GM19351 (cell line): ENCODE results near the gene KCNMA1.

Experiments used
- ATAC-seq: cut with Tn5 transposase; IDR thresholded peaks from one replicate; pipeline ENCODE4 v1.9.1; 2021; ENCODE audit warnings: mild to moderate bottlenecking, moderate library complexity; ENCODE audit not compliant: unreplicated experiment

The KCNMA1 gene

GRCh38 chr10:76944640-76945039, 693.0 kb downstream of the KCNMA1 start:
- no peak for ATAC-seq

- ATAC-seq, result no peak
Measured at GRCh38 chr10:76942628-76943416, 694.8 kb downstream of the KCNMA1 start.

GRCh38 chr10:76939933-76940468, 697.6 kb downstream of the KCNMA1 start:
- ATAC-seq, result no peak

- ATAC-seq, result no peak
Measured at GRCh38 chr10:76937181-76937600, 700.4 kb downstream of the KCNMA1 start.

GRCh38 chr10:76935941-76936613, 701.5 kb downstream of the KCNMA1 start:
- ATAC-seq, result no peak

GRCh38 chr10:76928565-76928964, 709.0 kb downstream of the KCNMA1 start:
- ATAC-seq, result no peak

- no peak for ATAC-seq
Measured at GRCh38 chr10:76925636-76926405, 711.8 kb downstream of the KCNMA1 start.

- ATAC-seq, result no peak
Measured at GRCh38 chr10:76922666-76923065, 714.9 kb downstream of the KCNMA1 start.

GRCh38 chr10:76921383-76922010, 716.1 kb downstream of the KCNMA1 start:
- ATAC-seq, result no peak

- no peak for ATAC-seq
Measured at GRCh38 chr10:76920581-76920980, 717.0 kb downstream of the KCNMA1 start.

- no peak for ATAC-seq
Measured at GRCh38 chr10:76918106-76918505, 719.5 kb downstream of the KCNMA1 start.

GRCh38 chr10:76917071-76917470, 720.5 kb downstream of the KCNMA1 start:
- ATAC-seq, result no peak

GRCh38 chr10:76916536-76916935, 721.1 kb downstream of the KCNMA1 start:
- no peak for ATAC-seq

GRCh38 chr10:76915316-76915715, 722.3 kb downstream of the KCNMA1 start:
- ATAC-seq, result no peak

GRCh38 chr10:76911184-76911583, 726.4 kb downstream of the KCNMA1 start:
- no peak for ATAC-seq

- ATAC-seq, result no peak
Measured at GRCh38 chr10:76910184-76910962, 727.2 kb downstream of the KCNMA1 start.

GRCh38 chr10:76906256-76906655, 731.4 kb downstream of the KCNMA1 start:
- ATAC-seq, result no peak

- ATAC-seq, result no peak
Measured at GRCh38 chr10:76905251-76905650, 732.4 kb downstream of the KCNMA1 start.

GRCh38 chr10:76903387-76903945, 734.1 kb downstream of the KCNMA1 start:
- ATAC-seq, result no peak

GRCh38 chr10:76902949-76903348, 734.7 kb downstream of the KCNMA1 start:
- peak; percentile 65 for ATAC-seq
